ENCODE data around the gene NDUFAF7. TPM values are rescaled to one million over a fixed set of nuclear protein-coding genes. Genes with fewer than 3 reads are reported as not detected.

Gene NDUFAF7
- total RNA-seq, 2 donors from 2014 or later: 15.2 to 22.3 TPM

GRCh38 chr2:37232131-37232933, 874 bp downstream of the NDUFAF7 start:
- Histone ChIP-seq H3K4me1 (ENCODE audit: control insufficient read depth in 1 of 2, low read depth in 2 of 2) (peaks cover 20 to 42% of the 10 kb centered on the region in 2 donors), H3K27me3 (replicated peaks; ENCODE audit: insufficient read depth) (no peaks in the 10 kb centered on the region), H3K27ac (peak overlapping the region; percentile 92 to 96), H3K4me3 (peak overlapping the region; percentile 99), H3K36me3 (no peaks in the 10 kb centered on the region), H3K9me3 (no peaks in the 10 kb centered on the region)
- ATAC-seq (ENCODE audit: insufficient number of reproducible peaks, low FRiP score, low read depth): peak; percentile 47
- no peak for DNase-seq (ENCODE audit: low spot score)
- TF ChIP-seq CTCF (IDR thresholded peaks at IDR 0.05): no peak

GRCh38 chr2:37243435-37243834, 12.0 kb downstream of the NDUFAF7 start:
- no peak for TF ChIP-seq CTCF (IDR thresholded peaks at IDR 0.05)
- H3K4me1 ChIP-seq (ENCODE audit: control insufficient read depth in 1 of 2, low read depth in 2 of 2): peaks cover 0 to 7% of the 10 kb centered on the region in 2 donors
- ATAC-seq (ENCODE audit: insufficient number of reproducible peaks, low FRiP score, low read depth) (no peak), DNase-seq (ENCODE audit: low spot score) (no peak)
- no peak overlapping the region for H3K4me3 ChIP-seq
- peaks cover 16% of the 10 kb centered on the region for H3K36me3 ChIP-seq
- no peak overlapping the region for H3K27ac ChIP-seq
- H3K27me3 ChIP-seq (replicated peaks; ENCODE audit: insufficient read depth): no peaks in the 10 kb centered on the region
- H3K9me3 ChIP-seq: no peaks in the 10 kb centered on the region

- H3K4me1 ChIP-seq (ENCODE audit: control insufficient read depth in 1 of 2, low read depth in 2 of 2): peaks cover 0 to 7% of the 10 kb centered on the region in 2 donors
- H3K27ac ChIP-seq: no peak overlapping the region
- peaks cover 14% of the 10 kb centered on the region for H3K36me3 ChIP-seq
- H3K27me3 ChIP-seq (replicated peaks; ENCODE audit: insufficient read depth): no peaks in the 10 kb centered on the region
- H3K4me3 ChIP-seq: no peak overlapping the region
- DNase-seq (ENCODE audit: low spot score): no peak
- H3K9me3 ChIP-seq: no peaks in the 10 kb centered on the region
- ATAC-seq (ENCODE audit: insufficient number of reproducible peaks, low FRiP score, low read depth): no peak
- no peak for TF ChIP-seq CTCF (IDR thresholded peaks at IDR 0.05)
These were observed 12.6 kb downstream of the NDUFAF7 start for GRCh38 chr2:37244017-37244416.

- no peak for TF ChIP-seq CTCF (IDR thresholded peaks at IDR 0.05)
- H3K4me1 ChIP-seq (ENCODE audit: control insufficient read depth in 1 of 2, low read depth in 2 of 2): peaks cover under 1 to 10% of the 10 kb centered on the region in 2 donors
- no peak overlapping the region for H3K4me3 ChIP-seq
- peaks cover 9% of the 10 kb centered on the region for H3K36me3 ChIP-seq
- ATAC-seq (ENCODE audit: insufficient number of reproducible peaks, low FRiP score, low read depth) (no peak), DNase-seq (ENCODE audit: low spot score) (no peak)
- no peak overlapping the region for H3K27ac ChIP-seq
- H3K9me3 ChIP-seq: no peaks in the 10 kb centered on the region
- H3K27me3 ChIP-seq (replicated peaks; ENCODE audit: insufficient read depth): no peaks in the 10 kb centered on the region
These were observed 13.3 kb downstream of the NDUFAF7 start for GRCh38 chr2:37244755-37245154.

GRCh38 chr2:37246205-37246604, 14.7 kb downstream of the NDUFAF7 start:
- Histone ChIP-seq H3K9me3 (no peaks in the 10 kb centered on the region), H3K4me1 (ENCODE audit: control insufficient read depth in 1 of 2, low read depth in 2 of 2) (peaks cover 3 to 22% of the 10 kb centered on the region in 2 donors), H3K27ac (no peak overlapping the region), H3K36me3 (peaks cover 8% of the 10 kb centered on the region), H3K27me3 (replicated peaks; ENCODE audit: insufficient read depth) (no peaks in the 10 kb centered on the region), H3K4me3 (no peak overlapping the region)
- no peak for ATAC-seq (ENCODE audit: insufficient number of reproducible peaks, low FRiP score, low read depth)
- no peak for TF ChIP-seq CTCF (IDR thresholded peaks at IDR 0.05)
- no peak for DNase-seq (ENCODE audit: low spot score)

Data from thoracic aorta (tissue), 2 donors.